Transverse colon (tissue), 4 donors: ENCODE measurements around the gene CCDC83. TPM values are rescaled to one million over a fixed set of nuclear protein-coding genes. Genes with fewer than 3 reads are reported as not detected.
"Not testable (repeated sequence)": the region's sequence is repeated elsewhere in the genome, so short reads cannot be mapped to it uniquely, and the experiment has no call there.

Experiments
- DNase-seq: peaks from one replicate; pipeline ENCODE4 v3.0.0-alpha.2; 2019
- H3K27ac ChIP-seq, 4 donors: fragments of 200-600 bp; sonication (generic); 2 replicates each; pipeline ENCODE4 v1.5.1; 2016 to 2018; ENCODE audit warnings: inconsistent platforms in 4 of 4
- H3K27me3 ChIP-seq: fragments of 200-600 bp; sonication (generic); 2 replicates; pipeline ENCODE4 v1.5.1; 2017; ENCODE audit warnings: inconsistent platforms
- H3K36me3 ChIP-seq, 4 donors: fragments of 200-600 bp; sonication (generic); 2 replicates each; pipeline ENCODE4 v1.5.1; 2017 to 2019; ENCODE audit warnings: inconsistent platforms in 4 of 4
- H3K4me1 ChIP-seq, 4 donors: fragments of 200-600 bp; sonication (generic); 2 replicates each; pipeline ENCODE4 v1.5.1; 2017 to 2020; ENCODE audit warnings: inconsistent platforms in 4 of 4
- H3K4me3 ChIP-seq, 4 donors: fragments of 200-600 bp; sonication (generic); 1 replicate in 1 of 4; 2 replicates in 3 of 4; pipeline versions ENCODE4 v1.5.1 to v1.6.1; 2017 to 2019; ENCODE audit warnings: inconsistent platforms in 4 of 4
- H3K9me3 ChIP-seq, 2 donors: fragments of 200-600 bp; sonication (generic); 2 replicates each; pipeline ENCODE4 v1.5.1; 2017 to 2019; ENCODE audit warnings: inconsistent platforms in 2 of 2
- CTCF ChIP-seq, 5 experiments: fragments of 200-600 bp in 3 of 5; fragments of 450-650 bp in 2 of 5; sonication (generic) in 3 of 5; IDR thresholded peaks; 1 replicate in 2 of 5; 2 replicates in 3 of 5; pipeline ENCODE4 v1.5.1; 2016 to 2017; ENCODE audit warnings: antibody characterized with exemption in 5 of 5, inconsistent platforms in 3 of 5, mild to moderate bottlenecking in 2 of 5, moderate library complexity in 1 of 5
- EP300 ChIP-seq: sonication (generic); formaldehyde crosslinking; IDR thresholded peaks from one replicate; pipeline ENCODE4 v1.6.1; 2017; ENCODE audit warnings: antibody characterized with exemption, low read depth
- POLR2A ChIP-seq: fragments of 450-650 bp; IDR thresholded peaks from one replicate; pipeline ENCODE4 v1.6.1; 2016; ENCODE audit warnings: antibody characterized with exemption, mild to moderate bottlenecking, moderate library complexity
- POLR2AphosphoS5 ChIP-seq, 3 donors: sonication (generic); formaldehyde crosslinking; IDR thresholded peaks; one replicate each; pipeline ENCODE4 v1.6.1; 2016; ENCODE audit warnings: antibody characterized with exemption in 3 of 3
- WGBS, 2 donors: methylation state at CpG; one replicate each; pipeline ENCODE4 v1.1.5; 2018; ENCODE audit warnings: low coverage in 1 of 2; 5-methylcytosine and 5-hydroxymethylcytosine counted together
- in situ Hi-C, 4 donors: fragments of 200-750 bp; cut with MboI; loops; one replicate each; pipeline versions ENCODE4 v1.15.0 to v1.15.1; 2017; ENCODE audit warnings: low sequenced_read_pairs in 3 of 4, low pct_ligation_motif_present in 1 of 4, low pct_unique_long_range_greater_than_20kb in 1 of 4
- intact Hi-C: fragments of 100-400 bp; cut with DNase I; formaldehyde crosslinking; loops from one replicate; pipeline ENCODE4 v1.15.1; 2023; ENCODE audit warnings: low total_unique reads
- total RNA-seq, 4 donors: library from RNA; depleted of rRNA; stranded (reverse); fragments of >200 nt; gene quantifications; one replicate each; pipeline ENCODE4 v1.1.0, GENCODE V29; 2016

The CCDC83 gene
- total RNA-seq, 4 donors from 2014 or later, result not detected

GRCh38 chr11:85854212-85854556, 999 bp upstream of the CCDC83 start:
- 19 to 31% methylated on average over 7 of the region's 7 CpGs for WGBS, 2 donors
- Histone ChIP-seq H3K9me3 (no peaks in the 10 kb centered on the region), H3K4me3 (peak overlapping the region; percentile 23 to 72 (median 44)), H3K4me1 (peaks cover 0 to 12% (median 8%) of the 10 kb centered on the region in 4 donors), H3K36me3 (no peaks in the 10 kb centered on the region), H3K27me3 (no peaks in the 10 kb centered on the region), H3K27ac (peak overlapping the region; percentile 81 to 91 (median 88))
- no peak for TF ChIP-seq CTCF (IDR thresholded peaks at IDR 0.05)
- no peak for TF ChIP-seq POLR2A
- TF ChIP-seq POLR2AphosphoS5 (IDR thresholded peaks at IDR 0.05), result no peak
- TF ChIP-seq EP300, result no peak
- DNase-seq, result no peak
- in situ Hi-C loops, result loop anchor here (10.0 to 25.0 kb wide), 3 partner anchors 183 to 361 kb away; no protein-coding TSS in a partner anchor
- intact Hi-C loops, result loop anchor here (10.0 kb wide), 1 partner anchor 361 kb away; no protein-coding TSS in a partner anchor

- 3% methylated on average over 12 to 46 of the region's 62 CpGs for WGBS, 2 donors
- in situ Hi-C loops, result loop anchor here (10.0 to 25.0 kb wide), 3 partner anchors 183 to 360 kb away; no protein-coding TSS in a partner anchor
Measured at GRCh38 chr11:85854557-85855340, 434 bp upstream of the CCDC83 start.

GRCh38 chr11:85857098-85857497, 1.9 kb downstream of the CCDC83 start:
- TF ChIP-seq CTCF (IDR thresholded peaks at IDR 0.05) (no peak), POLR2A (no peak), POLR2AphosphoS5 (IDR thresholded peaks at IDR 0.05) (no peak), EP300 (no peak)
- no peaks in the 10 kb centered on the region for H3K27me3 ChIP-seq
- no peaks in the 10 kb centered on the region for H3K9me3 ChIP-seq
- in situ Hi-C loops, result loop anchor here (10.0 to 25.0 kb wide), 3 partner anchors 180 to 358 kb away; no protein-coding TSS in a partner anchor
- H3K4me3 ChIP-seq, result no peak overlapping the region
- no peak overlapping the region for H3K27ac ChIP-seq
- WGBS, 2 donors, result 96% methylated on average over 10 of the region's 10 CpGs; no CpG with 5 or more reads in 1 of the 2 donors
- H3K4me1 ChIP-seq, result peaks cover 0 to 12% (median 8%) of the 10 kb centered on the region in 4 donors
- intact Hi-C loops, result loop anchor here (10.0 kb wide), 1 partner anchor 358 kb away; no protein-coding TSS in a partner anchor
- DNase-seq, result no peak
- H3K36me3 ChIP-seq, result no peaks in the 10 kb centered on the region

More at GRCh38 chr11:85854557-85855340, 434 bp upstream of the CCDC83 start:
- peak; percentile 93 for DNase-seq
- intact Hi-C loops, result loop anchor here (10.0 kb wide), 1 partner anchor 360 kb away; no protein-coding TSS in a partner anchor
- TF ChIP-seq EP300 (no peak), CTCF (IDR thresholded peaks at IDR 0.05) (peak; percentile 72 to 98 (median 94)), POLR2AphosphoS5 (IDR thresholded peaks at IDR 0.05) (peak; percentile 26 to 63 (median 63)), POLR2A (peak; percentile 40)
- Histone ChIP-seq H3K4me1 (peaks cover 0 to 12% (median 8%) of the 10 kb centered on the region in 4 donors), H3K27ac (peak overlapping the region; percentile 81 to 91 (median 88)), H3K9me3 (no peaks in the 10 kb centered on the region), H3K4me3 (peak overlapping the region; percentile 23 to 72 (median 44)), H3K27me3 (no peaks in the 10 kb centered on the region), H3K36me3 (no peaks in the 10 kb centered on the region)

- intact Hi-C loops, result loop anchor here (10.0 kb wide), 1 partner anchor 355 kb away; no protein-coding TSS in a partner anchor
- H3K9me3 ChIP-seq, H3K27me3 ChIP-seq, H3K4me3 ChIP-seq, H3K36me3 ChIP-seq, H3K27ac ChIP-seq, H3K4me1 ChIP-seq, DNase-seq: not testable (repeated sequence)
- in situ Hi-C loops, result loop anchor here (10.0 to 25.0 kb wide), 3 partner anchors 178 to 355 kb away; no protein-coding TSS in a partner anchor
Measured at GRCh38 chr11:85859541-85859940, 4.4 kb downstream of the CCDC83 start.
